NCI-H748 treated with DMSO at 0.1 percent for 48 hours (cell line): ENCODE data around the gene PIGR.
A peak's percentile ranks its signal among the peaks of the same experiment; 100 is the strongest.

ENCODE experiments used
- DNase-seq: peaks from one replicate; lab custom pipeline; 2025; lab: John Stamatoyannopoulos, UW

Gene PIGR

DNA sequence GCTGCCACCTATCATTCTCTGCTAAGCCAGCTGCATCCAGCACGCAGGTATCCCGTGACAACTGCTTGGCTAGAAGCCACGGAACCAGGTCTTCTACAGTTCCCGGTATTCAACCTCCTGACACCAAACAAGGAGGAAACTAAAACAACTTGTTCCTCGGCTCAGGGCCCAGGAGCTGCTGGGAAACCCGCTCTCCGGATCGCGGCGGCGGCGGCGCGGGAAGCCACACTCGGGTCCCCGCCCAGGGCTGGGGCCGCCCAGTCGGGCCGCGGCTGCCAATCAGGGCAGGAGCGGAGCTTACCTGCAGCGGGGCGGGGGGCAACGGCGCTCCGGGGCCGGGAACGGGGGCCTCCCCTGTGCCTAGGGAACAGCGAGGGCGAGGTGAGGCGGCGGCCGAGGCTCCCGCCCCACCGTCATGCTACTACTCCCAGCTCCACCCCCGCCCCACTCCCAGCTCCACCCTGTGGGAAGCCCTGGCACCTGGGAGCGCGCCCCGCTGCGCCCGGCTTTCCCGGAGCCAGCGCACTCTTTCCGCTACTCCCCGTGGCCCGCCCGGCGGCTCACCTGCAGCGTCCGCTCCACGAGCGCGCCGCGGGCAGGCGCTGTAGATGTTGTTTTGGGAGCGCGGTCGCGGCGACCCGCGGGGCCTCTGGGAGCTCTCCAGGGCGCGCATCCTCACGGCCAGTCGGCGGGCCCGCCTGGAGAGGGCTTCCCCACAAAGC is 36.9 kb downstream of the PIGR start:
- DNase-seq: peak; percentile 12

- no peak for DNase-seq
Measured at GRCh38 chr1:206908038-206908437, 38.2 kb downstream of the PIGR start.

DNA sequence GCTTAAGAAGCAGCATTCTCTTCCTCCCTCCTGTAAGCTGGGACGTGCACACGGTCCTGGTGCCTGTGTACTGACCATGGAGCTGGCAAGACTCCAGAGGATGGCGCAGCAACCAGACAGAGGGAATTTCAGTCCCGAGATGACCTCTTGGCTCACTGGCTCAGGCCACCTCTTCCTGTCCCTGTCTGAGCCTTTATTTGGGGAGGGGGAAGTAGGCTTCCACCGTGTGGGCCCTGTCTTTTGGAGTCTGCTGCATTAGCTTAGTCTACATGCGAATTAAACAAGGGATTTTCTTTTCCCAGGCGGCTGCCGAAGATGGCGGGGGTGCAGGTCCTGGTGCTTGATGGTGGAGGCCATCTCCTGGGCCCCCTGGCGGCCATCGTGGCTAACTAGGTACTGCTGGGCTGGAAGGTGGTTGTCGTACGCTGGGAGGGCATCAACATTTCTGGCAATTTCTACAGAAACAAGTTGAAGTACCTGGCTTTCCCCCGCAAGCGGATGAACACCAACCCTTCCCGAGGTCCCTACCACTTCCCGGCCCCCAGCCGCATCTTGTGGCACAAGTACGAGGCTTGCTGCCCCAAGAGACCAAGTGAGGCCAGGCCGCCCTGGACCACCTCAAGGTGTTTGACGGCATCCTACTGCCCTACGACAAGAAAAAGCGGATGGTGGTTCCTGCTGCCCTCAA is 38.8 kb downstream of the PIGR start:
- DNase-seq: no peak

GRCh38 chr1:206905295-206906164 is 40.7 kb downstream of the PIGR start:
- DNase-seq: no peak

DNA sequence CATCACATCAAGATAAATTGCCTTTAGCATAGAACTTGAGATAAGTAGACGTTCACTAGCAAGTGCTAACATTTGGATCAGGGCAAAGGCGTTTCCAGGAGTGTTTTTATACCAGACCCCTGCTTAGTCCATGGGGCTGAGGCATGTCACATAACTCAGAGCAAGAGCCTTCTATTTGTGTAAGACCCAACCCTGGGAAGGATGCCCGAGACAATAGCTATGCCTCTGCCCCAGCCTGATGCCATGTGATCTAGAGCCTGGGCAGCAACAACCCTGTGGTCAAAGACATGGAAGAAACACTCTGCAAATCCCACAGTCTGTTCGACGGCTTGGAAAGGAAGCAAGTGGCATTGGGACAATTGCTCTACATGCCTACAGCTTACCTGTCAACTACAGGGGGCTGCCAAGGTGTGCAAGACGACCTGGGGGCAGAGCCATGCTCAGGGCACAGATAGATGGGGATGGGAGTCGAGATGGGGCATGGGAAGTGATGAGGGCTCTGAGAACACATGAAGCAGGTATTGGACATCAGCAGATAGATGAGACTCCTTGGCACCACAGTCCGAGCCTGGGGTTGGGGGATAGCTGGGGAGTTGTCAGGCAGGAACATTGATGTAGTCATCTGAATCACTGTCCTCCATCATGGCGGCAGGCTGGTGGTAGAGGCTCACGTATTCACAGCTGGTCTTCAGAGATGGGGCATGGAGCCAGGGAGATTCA is 41.7 kb downstream of the PIGR start:
- no peak for DNase-seq

DNA sequence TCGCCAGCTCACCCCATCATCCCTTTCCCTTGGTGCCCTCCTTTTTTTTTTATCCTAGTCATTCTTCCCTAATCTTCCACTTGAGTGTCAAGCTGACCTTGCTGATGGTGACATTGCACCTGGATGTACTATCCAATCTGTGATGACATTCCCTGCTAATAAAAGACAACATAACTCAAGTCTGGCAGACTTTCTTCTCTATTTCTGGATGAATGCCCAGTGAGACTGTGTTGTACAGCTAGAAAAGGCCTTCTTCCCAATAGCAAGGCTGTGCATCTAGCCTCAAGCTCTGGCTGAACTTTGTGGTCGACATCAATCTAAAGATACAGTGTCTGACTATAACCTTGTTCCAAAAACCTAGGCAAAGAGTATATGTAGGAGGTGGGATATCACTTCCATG is 42.6 kb downstream of the PIGR start:
- DNase-seq: no peak

- no peak for DNase-seq
Measured at GRCh38 chr1:206902702-206903101, 43.6 kb downstream of the PIGR start.

GRCh38 chr1:206901944-206902343 is 44.3 kb downstream of the PIGR start:
- DNase-seq: no peak

- no peak for DNase-seq
Measured at GRCh38 chr1:206900149-206900548, 46.1 kb downstream of the PIGR start.

GRCh38 chr1:206899717-206900116 is 46.5 kb downstream of the PIGR start:
- no peak for DNase-seq

DNA sequence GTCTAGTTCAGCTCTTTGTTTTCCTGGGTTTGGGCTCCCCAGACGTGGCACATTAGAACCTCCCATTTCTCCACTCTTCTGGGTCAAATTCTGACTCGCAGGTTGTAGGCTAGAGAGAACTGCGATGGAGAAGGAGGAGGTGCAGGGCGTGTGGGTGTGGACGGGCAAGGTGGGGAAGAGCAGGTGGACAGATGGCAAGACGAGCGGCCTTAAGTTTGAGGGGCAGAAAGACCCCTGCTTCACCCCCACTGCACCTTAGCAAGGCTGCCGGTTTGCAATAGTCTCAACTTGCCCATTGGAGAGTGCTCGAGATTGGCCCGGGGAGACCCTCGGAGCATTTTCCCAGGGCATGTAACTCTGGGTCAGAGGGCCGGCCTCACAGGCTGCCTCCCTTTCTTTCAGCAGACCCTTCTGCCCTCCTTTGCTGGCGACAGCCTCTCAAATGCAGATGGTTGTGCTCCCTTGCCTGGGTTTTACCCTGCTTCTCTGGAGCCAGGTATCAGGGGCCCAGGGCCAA is 47.3 kb downstream of the PIGR start:
- DNase-seq: no peak

DNA sequence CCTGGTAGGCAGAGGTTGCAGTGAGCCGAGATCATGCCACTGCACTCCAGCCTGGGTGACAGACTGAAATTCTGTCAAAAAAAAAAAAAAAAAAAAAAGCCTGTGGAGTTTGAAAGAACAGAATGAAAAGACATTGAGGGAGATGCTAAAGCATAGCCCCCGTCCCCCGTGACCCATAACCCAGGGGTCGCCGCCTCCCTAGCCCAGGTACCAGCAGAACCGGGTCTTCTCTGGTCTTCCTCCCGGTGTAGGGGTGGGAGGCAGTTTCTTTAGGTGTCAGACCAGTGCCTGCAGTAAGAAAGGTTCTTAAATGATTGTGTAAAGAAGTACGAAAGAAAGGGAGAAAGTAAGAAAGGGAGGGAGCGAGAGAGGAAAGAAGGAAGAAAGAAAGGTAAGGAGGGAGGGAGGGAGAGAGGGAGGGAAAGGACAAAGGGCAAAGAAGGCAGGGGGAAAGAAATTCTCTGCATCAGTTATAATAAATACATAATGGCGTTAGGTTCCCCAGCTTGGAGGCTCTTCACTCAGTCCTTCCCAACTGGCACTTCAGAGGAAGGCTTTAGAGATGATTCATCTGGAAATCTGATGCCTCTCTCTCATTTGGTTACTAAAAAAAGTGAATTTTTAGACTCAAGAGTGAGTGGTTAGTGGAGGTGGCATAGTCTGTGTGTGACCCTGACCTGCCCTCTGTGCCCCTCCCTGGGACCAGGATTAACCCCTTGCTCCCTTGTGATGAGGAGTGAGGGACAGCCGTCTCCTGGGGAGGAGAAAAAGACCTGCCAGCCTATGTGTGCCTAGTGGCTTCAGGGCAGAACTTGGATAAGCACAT is 48.0 kb downstream of the PIGR start:
- no peak for DNase-seq

GRCh38 chr1:206897175-206897574 is 49.1 kb downstream of the PIGR start, which contains the start of gene IL24:
IL24 (plus strand) TSS chr1:206897443; CDS start chr1:206897833, 390 bp downstream.
- no peak for DNase-seq

DNA sequence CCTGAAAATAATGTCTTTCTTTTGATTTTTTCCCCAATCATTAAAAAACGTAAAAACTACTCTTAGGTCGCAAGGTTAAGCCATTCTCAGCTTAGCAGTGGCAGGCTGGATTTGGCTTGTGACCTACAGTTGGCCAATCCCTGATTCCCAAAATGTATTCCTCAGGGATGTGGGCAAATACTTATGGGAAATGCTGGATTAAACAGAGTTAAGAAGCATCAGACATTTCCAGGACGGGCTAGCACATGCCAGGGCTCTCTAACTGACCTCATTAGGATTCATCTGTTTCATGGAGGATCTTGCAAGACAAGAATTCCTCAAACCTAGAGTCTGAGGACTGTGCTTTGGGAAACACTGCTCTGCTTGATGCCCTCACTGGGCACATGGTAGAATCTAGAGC is 50.0 kb downstream of the PIGR start:
- DNase-seq: no peak

DNA sequence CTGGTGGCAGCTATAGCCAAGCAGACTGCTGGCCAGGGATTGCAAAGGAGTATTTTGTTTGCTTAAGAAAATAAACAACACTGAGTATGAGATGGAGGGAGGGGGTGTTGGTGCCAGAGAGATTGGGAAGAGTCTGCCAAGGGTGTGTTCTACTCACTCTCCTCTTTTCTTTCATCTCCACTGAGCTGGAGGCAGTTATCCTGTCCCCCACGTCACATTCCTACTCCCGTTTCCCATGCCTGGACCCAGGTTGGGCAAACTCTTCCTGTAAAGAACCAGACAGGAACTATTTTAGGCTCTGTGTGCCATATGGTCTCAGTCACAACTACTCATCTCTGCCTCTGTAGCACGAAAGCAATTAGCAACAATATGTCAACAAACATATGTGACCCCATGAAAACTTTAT is 50.4 kb downstream of the PIGR start:
- peak; percentile 16 for DNase-seq

DNA sequence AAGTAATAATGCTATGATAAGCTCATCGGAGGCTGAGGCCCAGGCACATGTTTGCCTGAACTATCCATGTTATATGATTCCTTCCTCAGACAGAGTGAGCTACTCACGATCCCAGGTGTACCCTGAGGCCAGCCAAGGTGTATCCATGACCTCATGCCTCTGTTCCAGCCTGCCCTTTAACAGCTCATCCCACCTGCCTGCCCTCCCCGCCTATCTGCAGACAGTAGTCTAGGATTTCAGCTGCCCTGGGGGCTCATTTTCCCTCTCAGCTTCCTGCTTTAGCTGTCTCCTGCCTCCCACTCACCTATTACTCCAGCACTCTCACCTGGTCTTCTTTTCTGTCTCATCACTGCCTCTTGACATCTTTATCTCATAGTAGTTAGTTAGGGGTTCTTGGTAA is 50.9 kb downstream of the PIGR start:
- DNase-seq: peak; percentile 22

DNA sequence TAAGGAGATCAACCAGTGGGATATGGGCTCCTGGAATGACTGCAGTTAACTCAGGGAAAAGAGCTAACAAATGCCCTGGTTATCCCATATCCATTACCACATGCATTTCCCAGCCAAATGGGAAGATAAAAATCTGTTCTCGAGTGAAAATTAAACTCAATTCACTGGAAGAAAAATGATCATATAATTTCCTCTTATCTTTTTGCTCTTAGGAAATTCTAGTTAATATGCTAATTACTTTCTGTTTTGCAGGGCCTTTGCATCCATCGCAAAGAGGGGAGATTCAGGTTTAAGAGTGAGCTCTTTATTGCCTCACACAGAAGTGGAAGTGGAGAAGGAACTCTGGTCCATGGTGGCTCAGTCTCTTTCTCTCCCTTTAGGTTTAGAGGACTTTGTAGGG is 52.9 kb downstream of the PIGR start:
- DNase-seq: no peak

- DNase-seq: no peak
Measured at GRCh38 chr1:206892351-206892984, 53.8 kb downstream of the PIGR start.

GRCh38 chr1:206891412-206891811 is 54.9 kb downstream of the PIGR start:
- no peak for DNase-seq
